Lung (tissue), 12 donors: ENCODE results near the gene FRK. TPM values are rescaled to one million over a fixed set of nuclear protein-coding genes. Genes with fewer than 3 reads are reported as not detected.
"Not testable (repeated sequence)": the region's sequence is repeated elsewhere in the genome, so short reads cannot be mapped to it uniquely, and the experiment has no call there.

Experiments used
- ATAC-seq: fragments of 200-7000 bp; cut with Tn5 transposase; one replicate; pipeline ENCODE4 v1.9.1; 2020; ENCODE audit warnings: moderate number of reproducible peaks; ENCODE audit not compliant: insufficient read depth, low FRiP score
- DNase-seq, 3 donors: peaks; one replicate each; pipeline ENCODE4 v3.0.0-alpha.2; 2013 to 2017
- H3K27ac ChIP-seq, 2 donors: one replicate each; pipeline ENCODE4 v1.5.1; 2013; ENCODE audit warnings: mild to moderate bottlenecking in 2 of 2, moderate library complexity in 2 of 2, control low read depth in 1 of 2, inconsistent platforms in 1 of 2, low read depth in 1 of 2, low read length in 1 of 2
- H3K27me3 ChIP-seq, 3 donors: one replicate each; pipeline ENCODE4 v1.5.1; 2013; ENCODE audit warnings: low read length in 2 of 3; ENCODE audit not compliant: control insufficient read depth in 3 of 3, insufficient read depth in 3 of 3
- H3K36me3 ChIP-seq, 4 donors: one replicate each; pipeline ENCODE4 v1.5.1; 2013; ENCODE audit warnings: low read length in 4 of 4, mild to moderate bottlenecking in 1 of 4, moderate library complexity in 1 of 4; ENCODE audit not compliant: control insufficient read depth in 4 of 4, insufficient read depth in 4 of 4
- H3K4me1 ChIP-seq, 5 donors: one replicate each; pipeline ENCODE4 v1.5.1; 2013; ENCODE audit warnings: low read length in 5 of 5, mild to moderate bottlenecking in 2 of 5, moderate library complexity in 1 of 5; ENCODE audit not compliant: control insufficient read depth in 5 of 5, insufficient read depth in 5 of 5
- H3K4me3 ChIP-seq: one replicate; pipeline ENCODE4 v1.5.1; 2013; ENCODE audit warnings: mild to moderate bottlenecking, control low read depth, moderate library complexity
- H3K9ac ChIP-seq, 2 donors: one replicate each; pipeline ENCODE4 v1.5.1; 2013; ENCODE audit warnings: low read length in 2 of 2, control low read depth in 1 of 2; ENCODE audit not compliant: insufficient read depth in 1 of 2
- H3K9me3 ChIP-seq, 4 donors: one replicate each; pipeline ENCODE4 v1.5.1; 2013; ENCODE audit warnings: low read length in 3 of 4, mild to moderate bottlenecking in 1 of 4, moderate library complexity in 1 of 4; ENCODE audit not compliant: control insufficient read depth in 4 of 4, insufficient read depth in 3 of 4
- CTCF ChIP-seq: IDR thresholded peaks from 2 replicates; pipeline ENCODE4 v1.5.1; 2012; ENCODE audit warnings: mild to moderate bottlenecking; ENCODE audit errors: control extremely low read depth, extremely low read depth
- WGBS, 2 donors: extraction: QIAGEN DNeasy Blood & Tissue Kit; methylation state at CpG; one replicate each; pipeline ENCODE4 v1.1.7; 2013; 5-methylcytosine and 5-hydroxymethylcytosine counted together
- polyA plus RNA-seq, 2 donors: library from polyadenylated mRNA; stranded (reverse); fragments of 200-250 nt; gene quantifications; one replicate each; pipeline ENCODE4 v1.2.1, GENCODE V29; 2013
- total RNA-seq, 2 donors: library from RNA; depleted of rRNA in 1 of 2; stranded (reverse); fragments of >200 nt in 1 of 2; gene quantifications; one replicate each; pipeline ENCODE4 v1.2.1, GENCODE V29; 2014 to 2021
- donor health status: control.
- donor health status: control.
- donor health status: Bipolar disorder and iron deficiency.
- donor health status: healthy.
- donor health status: DM: yes; HTN: yes; CAD: no.

FRK gene
- total and polyA plus RNA-seq, 4 donors = 1.2 to 18.3 (median 5.1) TPM

GRCh38 chr6:115934145-115934544, 126.5 kb downstream of the FRK start:
- Histone ChIP-seq H3K9ac (no peak overlapping the region), H3K4me3 (no peak overlapping the region), H3K9me3 (no peaks in the 10 kb centered on the region), H3K27ac (no peak overlapping the region), H3K27me3 (no peaks in the 10 kb centered on the region), H3K36me3 (no peaks in the 10 kb centered on the region), H3K4me1 (no peaks in the 10 kb centered on the region)
- ATAC-seq (no peak), DNase-seq (no peak)
- TF ChIP-seq CTCF = no peak
- 81 to 86% methylated on average over 3 of the region's 3 CpGs for WGBS, 2 donors

- DNase-seq (peak in 1 of 3 donors; percentile 11), ATAC-seq (no peak)
- Histone ChIP-seq H3K4me1 (no peaks in the 10 kb centered on the region), H3K9ac (no peak overlapping the region), H3K36me3 (no peaks in the 10 kb centered on the region), H3K27ac (no peak overlapping the region), H3K4me3 (no peak overlapping the region), H3K9me3 (no peaks in the 10 kb centered on the region), H3K27me3 (no peaks in the 10 kb centered on the region)
- no peak for TF ChIP-seq CTCF
- 52 to 53% methylated on average over 1 of the region's 1 CpG for WGBS, 2 donors
Measured at GRCh38 chr6:115932481-115932880, 128.2 kb downstream of the FRK start.

- H3K27me3 ChIP-seq, ATAC-seq, H3K36me3 ChIP-seq, H3K27ac ChIP-seq, H3K9ac ChIP-seq, H3K9me3 ChIP-seq, DNase-seq, H3K4me1 ChIP-seq, H3K4me3 ChIP-seq: not testable (repeated sequence)
- WGBS, 2 donors = 96 to 97% methylated on average over 24 of the region's 24 CpGs
Measured at GRCh38 chr6:115928000-115928399, 132.7 kb downstream of the FRK start.

GRCh38 chr6:115922971-115923370, 137.7 kb downstream of the FRK start:
- TF ChIP-seq CTCF = no peak
- H3K36me3 ChIP-seq = no peaks in the 10 kb centered on the region
- DNase-seq (no peak), ATAC-seq (no peak)
- H3K4me1 ChIP-seq = no peaks in the 10 kb centered on the region
- H3K9ac ChIP-seq = no peak overlapping the region
- no peak overlapping the region for H3K27ac ChIP-seq
- 61 to 73% methylated on average over 1 of the region's 1 CpG for WGBS, 2 donors
- H3K4me3 ChIP-seq = no peak overlapping the region
- no peaks in the 10 kb centered on the region for H3K9me3 ChIP-seq
- H3K27me3 ChIP-seq = no peaks in the 10 kb centered on the region
